Neural cell (in vitro differentiated cells): ENCODE results near the gene INPP5F. TPM values are rescaled to one million over a fixed set of nuclear protein-coding genes. Genes with fewer than 3 reads are reported as not detected.

ENCODE experiments used
- H2AFZ ChIP-seq: fragments of 200-600, 300-800 bp; sonication (generic), shearing (Covaris generic); 2 replicates; pipeline ENCODE4 v1.6.0; 2014; ENCODE audit warnings: low read depth, mild to moderate bottlenecking, antibody characterized with exemption, low read length, moderate library complexity
- H3F3A ChIP-seq: fragments of 200-600 bp; shearing (Covaris generic); 2 replicates; pipeline ENCODE4 v1.6.1; 2016; ENCODE audit warnings: mild to moderate bottlenecking, moderate library complexity, mixed read lengths, antibody characterized with exemption, low read length; ENCODE audit not compliant: insufficient read depth, poor library complexity, severe bottlenecking
- H3K27ac ChIP-seq: fragments of 200-600, 300-800 bp; sonication (generic), shearing (Covaris generic); 2 replicates; pipeline ENCODE4 v1.5.1; 2014; ENCODE audit warnings: mild to moderate bottlenecking, low read length, moderate library complexity
- H3K27me3 ChIP-seq: fragments of 300-800, 200-600 bp; sonication (generic), shearing (Covaris generic); 2 replicates; pipeline ENCODE4 v1.6.0; 2014; ENCODE audit warnings: mild to moderate bottlenecking, low read depth, low read length, moderate library complexity; ENCODE audit not compliant: insufficient read depth
- H3K36me3 ChIP-seq: fragments of 300-800, 200-600 bp; sonication (generic), shearing (Covaris generic); 2 replicates; pipeline ENCODE4 v1.5.1; 2014; ENCODE audit warnings: mild to moderate bottlenecking, antibody characterized with exemption, low read length, moderate library complexity; ENCODE audit not compliant: insufficient read depth
- H3K4me2 ChIP-seq: fragments of 300-800, 200-600 bp; sonication (generic), shearing (Covaris generic); 2 replicates; pipeline ENCODE4 v1.6.0; 2014; ENCODE audit warnings: mild to moderate bottlenecking, low read length
- H3K4me3 ChIP-seq: fragments of 300-800, 200-600 bp; sonication (generic), shearing (Covaris generic); 2 replicates; pipeline ENCODE4 v1.5.1; 2014; ENCODE audit warnings: mild to moderate bottlenecking, low read length, moderate library complexity
- H3K79me2 ChIP-seq: fragments of 200-600 bp; shearing (Covaris generic); replicated peaks from 2 replicates; pipeline ENCODE4 v1.6.0; 2014; ENCODE audit warnings: mild to moderate bottlenecking, low read length, moderate library complexity; ENCODE audit not compliant: insufficient read depth
- H3K9ac ChIP-seq: fragments of 300-800, 200-600 bp; sonication (generic), shearing (Covaris generic); 2 replicates; pipeline ENCODE4 v1.6.1; 2016; ENCODE audit warnings: mild to moderate bottlenecking, low read length, mixed read lengths
- H3K9me2 ChIP-seq: fragments of 200-600 bp; shearing (Covaris generic); 2 replicates; pipeline ENCODE4 v1.6.1; 2016; ENCODE audit warnings: mild to moderate bottlenecking, low read length, mixed read lengths; ENCODE audit not compliant: insufficient read depth
- H3K9me3 ChIP-seq: fragments of 200-600, 300-800 bp; sonication (generic), shearing (Covaris generic); 2 replicates; pipeline ENCODE4 v1.6.1; 2016; ENCODE audit warnings: mild to moderate bottlenecking, mixed run types, low read length, moderate library complexity, mixed read lengths
- H4K20me1 ChIP-seq: fragments of 200-600 bp; shearing (Covaris generic); 2 replicates; pipeline ENCODE4 v1.6.1; 2016; ENCODE audit warnings: mild to moderate bottlenecking, mixed run types; ENCODE audit not compliant: insufficient read depth
- EP300 ChIP-seq: fragments of 450-650 bp; conservative IDR thresholded peaks from 2 replicates; pipeline ENCODE4 v1.6.1; 2014; ENCODE audit warnings: antibody characterized with exemption, mild to moderate bottlenecking, moderate library complexity; ENCODE audit not compliant: poor library complexity, severe bottlenecking
- EZH2 ChIP-seq: fragments of 200-600, 300-800 bp; shearing (Covaris generic), sonication (generic); IDR thresholded peaks from 2 replicates; pipeline ENCODE4 v1.6.1; 2014; ENCODE audit warnings: antibody characterized with exemption, low read length, borderline replicate concordance, mild to moderate bottlenecking; ENCODE audit not compliant: insufficient read depth, poor library complexity, severe bottlenecking
- MXI1 ChIP-seq: fragments of 450-650 bp; conservative IDR thresholded peaks from 2 replicates; pipeline ENCODE4 v1.6.1; 2014; ENCODE audit warnings: antibody characterized with exemption, mild to moderate bottlenecking; ENCODE audit not compliant: poor library complexity, severe bottlenecking
- POLR2AphosphoS5 ChIP-seq: IDR thresholded peaks from 2 replicates; pipeline ENCODE4 v1.6.1; 2012
- RAD21 ChIP-seq: fragments of 450-650 bp; conservative IDR thresholded peaks from 2 replicates; pipeline ENCODE4 v1.6.1; 2014; ENCODE audit warnings: antibody characterized with exemption, mild to moderate bottlenecking, moderate library complexity
- SMC3 ChIP-seq: fragments of 450-650 bp; conservative IDR thresholded peaks from 2 replicates; pipeline ENCODE4 v1.6.1; 2014; ENCODE audit warnings: antibody characterized with exemption, mild to moderate bottlenecking, moderate library complexity; ENCODE audit not compliant: poor library complexity
- TAF1 ChIP-seq: IDR thresholded peaks from 2 replicates; pipeline ENCODE4 v1.6.1; 2012; ENCODE audit warnings: low read depth
- polyA plus RNA-seq: library from polyadenylated mRNA; depleted of rRNA; stranded (reverse); fragments of >200 nt; gene quantifications from 2 replicates; pipeline ENCODE4 v1.2.3, GENCODE V29; 2014
- TF ChIP-seq, protein P1 (sequence below): fragments of 450-650 bp; IDR thresholded peaks from 2 replicates; pipeline ENCODE4 v1.5.1; 2014; ENCODE audit warnings: antibody characterized with exemption, mild to moderate bottlenecking, moderate library complexity; ENCODE audit not compliant: poor library complexity, severe bottlenecking
- TF ChIP-seq, protein P2 (sequence below): IDR thresholded peaks from 2 replicates; pipeline ENCODE4 v1.6.1; 2012; ENCODE audit warnings: borderline replicate concordance

INPP5F gene
- polyA plus RNA-seq, 1 donor from 2014 or later: 114 TPM

DNA sequence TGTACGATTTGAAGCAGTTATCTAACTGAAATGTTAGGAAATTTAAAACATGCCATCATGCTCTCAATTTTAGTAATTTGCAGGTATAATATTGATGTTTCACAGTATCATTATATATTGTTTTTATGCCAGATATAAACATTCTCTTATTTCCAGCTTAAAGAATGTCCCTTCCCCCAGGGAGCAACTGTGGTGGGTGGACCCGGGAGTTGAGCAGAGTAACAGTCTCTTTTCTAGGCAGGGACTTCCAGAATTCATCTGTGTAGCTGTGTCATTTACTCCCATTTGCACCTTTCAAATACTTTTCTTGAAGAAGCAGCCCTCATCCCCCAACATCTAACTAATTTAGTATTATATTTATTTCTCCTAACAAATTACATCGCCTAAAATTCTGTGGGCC lies 9.6 kb downstream of the INPP5F start:
- H3F3A ChIP-seq: no peaks in the 10 kb centered on the region
- no peaks in the 10 kb centered on the region for H3K9me2 ChIP-seq
- no peak overlapping the region for H3K4me3 ChIP-seq

DNA sequence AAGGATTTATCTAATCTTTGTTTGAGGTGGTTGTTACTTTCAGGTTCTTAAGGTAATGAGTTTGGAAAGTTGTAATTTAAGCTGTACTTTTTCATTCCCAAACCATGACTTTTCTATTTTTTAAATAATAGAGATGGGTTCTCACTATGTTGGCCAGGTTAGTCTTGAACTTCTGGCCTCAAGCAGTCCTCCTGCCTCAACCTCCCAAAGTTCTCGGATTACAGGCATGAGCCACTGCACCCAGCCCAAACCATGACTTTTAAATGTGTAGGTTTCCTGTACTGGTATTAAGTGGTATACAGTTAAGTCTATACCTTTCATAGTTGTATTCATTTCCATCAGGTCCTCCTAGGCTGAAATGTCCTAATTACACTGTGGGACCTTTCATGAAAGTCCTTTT lies 10.4 kb downstream of the INPP5F start:
- H3K9ac ChIP-seq: no peak overlapping the region
- no peak overlapping the region for H2AFZ ChIP-seq
- no peak for TF ChIP-seq TAF1
- TF ChIP-seq MXI1: no peak
- no peak for TF ChIP-seq EP300
- TF ChIP-seq, protein P1, sequence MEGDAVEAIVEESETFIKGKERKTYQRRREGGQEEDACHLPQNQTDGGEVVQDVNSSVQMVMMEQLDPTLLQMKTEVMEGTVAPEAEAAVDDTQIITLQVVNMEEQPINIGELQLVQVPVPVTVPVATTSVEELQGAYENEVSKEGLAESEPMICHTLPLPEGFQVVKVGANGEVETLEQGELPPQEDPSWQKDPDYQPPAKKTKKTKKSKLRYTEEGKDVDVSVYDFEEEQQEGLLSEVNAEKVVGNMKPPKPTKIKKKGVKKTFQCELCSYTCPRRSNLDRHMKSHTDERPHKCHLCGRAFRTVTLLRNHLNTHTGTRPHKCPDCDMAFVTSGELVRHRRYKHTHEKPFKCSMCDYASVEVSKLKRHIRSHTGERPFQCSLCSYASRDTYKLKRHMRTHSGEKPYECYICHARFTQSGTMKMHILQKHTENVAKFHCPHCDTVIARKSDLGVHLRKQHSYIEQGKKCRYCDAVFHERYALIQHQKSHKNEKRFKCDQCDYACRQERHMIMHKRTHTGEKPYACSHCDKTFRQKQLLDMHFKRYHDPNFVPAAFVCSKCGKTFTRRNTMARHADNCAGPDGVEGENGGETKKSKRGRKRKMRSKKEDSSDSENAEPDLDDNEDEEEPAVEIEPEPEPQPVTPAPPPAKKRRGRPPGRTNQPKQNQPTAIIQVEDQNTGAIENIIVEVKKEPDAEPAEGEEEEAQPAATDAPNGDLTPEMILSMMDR: no peak
- no peak for TF ChIP-seq EZH2
- H3K4me3 ChIP-seq: no peak overlapping the region
- H3F3A ChIP-seq: no peaks in the 10 kb centered on the region
- H4K20me1 ChIP-seq: no peaks in the 10 kb centered on the region
- H3K4me2 ChIP-seq: no peak overlapping the region
- H3K9me2 ChIP-seq: no peaks in the 10 kb centered on the region
- H3K36me3 ChIP-seq: no peaks in the 10 kb centered on the region
- H3K27me3 ChIP-seq: no peaks in the 10 kb centered on the region
- no peak overlapping the region for H3K27ac ChIP-seq
- no peaks in the 10 kb centered on the region for H3K9me3 ChIP-seq
- peaks cover 32% of the 10 kb centered on the region for H3K79me2 ChIP-seq

More for the DNA sequence above, 9.6 kb downstream of the INPP5F start:
- Histone ChIP-seq H3K9ac (no peak overlapping the region), H2AFZ (no peak overlapping the region), H4K20me1 (no peaks in the 10 kb centered on the region), H3K79me2 (peaks cover 32% of the 10 kb centered on the region), H3K4me2 (no peak overlapping the region), H3K36me3 (no peaks in the 10 kb centered on the region), H3K27ac (no peak overlapping the region), H3K9me3 (no peaks in the 10 kb centered on the region), H3K27me3 (no peaks in the 10 kb centered on the region)
- TF ChIP-seq, protein P1: no peak
- TF ChIP-seq SMC3: no peak
- TF ChIP-seq RAD21: no peak
- TF ChIP-seq MXI1: no peak
- TF ChIP-seq, protein P2, sequence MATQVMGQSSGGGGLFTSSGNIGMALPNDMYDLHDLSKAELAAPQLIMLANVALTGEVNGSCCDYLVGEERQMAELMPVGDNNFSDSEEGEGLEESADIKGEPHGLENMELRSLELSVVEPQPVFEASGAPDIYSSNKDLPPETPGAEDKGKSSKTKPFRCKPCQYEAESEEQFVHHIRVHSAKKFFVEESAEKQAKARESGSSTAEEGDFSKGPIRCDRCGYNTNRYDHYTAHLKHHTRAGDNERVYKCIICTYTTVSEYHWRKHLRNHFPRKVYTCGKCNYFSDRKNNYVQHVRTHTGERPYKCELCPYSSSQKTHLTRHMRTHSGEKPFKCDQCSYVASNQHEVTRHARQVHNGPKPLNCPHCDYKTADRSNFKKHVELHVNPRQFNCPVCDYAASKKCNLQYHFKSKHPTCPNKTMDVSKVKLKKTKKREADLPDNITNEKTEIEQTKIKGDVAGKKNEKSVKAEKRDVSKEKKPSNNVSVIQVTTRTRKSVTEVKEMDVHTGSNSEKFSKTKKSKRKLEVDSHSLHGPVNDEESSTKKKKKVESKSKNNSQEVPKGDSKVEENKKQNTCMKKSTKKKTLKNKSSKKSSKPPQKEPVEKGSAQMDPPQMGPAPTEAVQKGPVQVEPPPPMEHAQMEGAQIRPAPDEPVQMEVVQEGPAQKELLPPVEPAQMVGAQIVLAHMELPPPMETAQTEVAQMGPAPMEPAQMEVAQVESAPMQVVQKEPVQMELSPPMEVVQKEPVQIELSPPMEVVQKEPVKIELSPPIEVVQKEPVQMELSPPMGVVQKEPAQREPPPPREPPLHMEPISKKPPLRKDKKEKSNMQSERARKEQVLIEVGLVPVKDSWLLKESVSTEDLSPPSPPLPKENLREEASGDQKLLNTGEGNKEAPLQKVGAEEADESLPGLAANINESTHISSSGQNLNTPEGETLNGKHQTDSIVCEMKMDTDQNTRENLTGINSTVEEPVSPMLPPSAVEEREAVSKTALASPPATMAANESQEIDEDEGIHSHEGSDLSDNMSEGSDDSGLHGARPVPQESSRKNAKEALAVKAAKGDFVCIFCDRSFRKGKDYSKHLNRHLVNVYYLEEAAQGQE: no peak
- no peak for TF ChIP-seq POLR2AphosphoS5
- no peak for TF ChIP-seq TAF1
- TF ChIP-seq EP300: no peak
- TF ChIP-seq EZH2: no peak
